ENCODE measurements around the gene TMPRSS11E. TPM values are rescaled to one million over a fixed set of nuclear protein-coding genes. Genes with fewer than 3 reads are reported as not detected.
"Not testable (repeated sequence)": the region's sequence is repeated elsewhere in the genome, so short reads cannot be mapped to it uniquely, and the experiment has no call there.

Gene TMPRSS11E
- total RNA-seq, 4 donors from 2014 or later = 2.3 to 11.9 (median 6.4) TPM

DNA sequence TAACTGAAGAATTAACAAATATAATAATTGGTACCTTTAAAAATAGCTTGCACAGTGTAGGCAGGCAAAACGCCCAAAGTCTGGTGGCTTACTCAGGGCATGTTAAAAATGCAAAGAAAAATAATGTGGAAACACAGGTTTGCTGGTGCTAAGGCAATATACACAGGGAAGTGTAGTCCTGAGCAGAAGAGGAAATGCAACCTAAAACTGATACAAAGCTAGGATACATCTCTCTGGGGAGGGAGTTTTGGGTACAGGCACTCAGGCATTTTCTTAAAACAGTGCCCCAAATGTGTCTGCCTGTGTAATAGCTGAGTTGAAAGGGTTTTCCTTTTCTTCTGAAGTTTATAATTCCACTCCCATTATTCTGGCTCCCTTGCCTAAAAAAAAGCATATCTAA, 47.4 kb downstream of the TMPRSS11E start:
- intact Hi-C loops (cut with DNase I; ENCODE audit: low total_unique reads) = no loop called here
- no peak overlapping the region for H3K4me3 ChIP-seq (ENCODE audit: low read depth, poor library complexity, severe bottlenecking)
- TF ChIP-seq, protein P1, sequence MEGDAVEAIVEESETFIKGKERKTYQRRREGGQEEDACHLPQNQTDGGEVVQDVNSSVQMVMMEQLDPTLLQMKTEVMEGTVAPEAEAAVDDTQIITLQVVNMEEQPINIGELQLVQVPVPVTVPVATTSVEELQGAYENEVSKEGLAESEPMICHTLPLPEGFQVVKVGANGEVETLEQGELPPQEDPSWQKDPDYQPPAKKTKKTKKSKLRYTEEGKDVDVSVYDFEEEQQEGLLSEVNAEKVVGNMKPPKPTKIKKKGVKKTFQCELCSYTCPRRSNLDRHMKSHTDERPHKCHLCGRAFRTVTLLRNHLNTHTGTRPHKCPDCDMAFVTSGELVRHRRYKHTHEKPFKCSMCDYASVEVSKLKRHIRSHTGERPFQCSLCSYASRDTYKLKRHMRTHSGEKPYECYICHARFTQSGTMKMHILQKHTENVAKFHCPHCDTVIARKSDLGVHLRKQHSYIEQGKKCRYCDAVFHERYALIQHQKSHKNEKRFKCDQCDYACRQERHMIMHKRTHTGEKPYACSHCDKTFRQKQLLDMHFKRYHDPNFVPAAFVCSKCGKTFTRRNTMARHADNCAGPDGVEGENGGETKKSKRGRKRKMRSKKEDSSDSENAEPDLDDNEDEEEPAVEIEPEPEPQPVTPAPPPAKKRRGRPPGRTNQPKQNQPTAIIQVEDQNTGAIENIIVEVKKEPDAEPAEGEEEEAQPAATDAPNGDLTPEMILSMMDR (IDR thresholded peaks at IDR 0.05) = no peak
- no peak for TF ChIP-seq POLR2A (IDR thresholded peaks at IDR 0.05)
- 13 to 28% methylated on average over 1 of the region's 1 CpG for WGBS, 2 donors
- DNase-seq (ENCODE audit: low spot score in 2 of 2) = no peak

DNA sequence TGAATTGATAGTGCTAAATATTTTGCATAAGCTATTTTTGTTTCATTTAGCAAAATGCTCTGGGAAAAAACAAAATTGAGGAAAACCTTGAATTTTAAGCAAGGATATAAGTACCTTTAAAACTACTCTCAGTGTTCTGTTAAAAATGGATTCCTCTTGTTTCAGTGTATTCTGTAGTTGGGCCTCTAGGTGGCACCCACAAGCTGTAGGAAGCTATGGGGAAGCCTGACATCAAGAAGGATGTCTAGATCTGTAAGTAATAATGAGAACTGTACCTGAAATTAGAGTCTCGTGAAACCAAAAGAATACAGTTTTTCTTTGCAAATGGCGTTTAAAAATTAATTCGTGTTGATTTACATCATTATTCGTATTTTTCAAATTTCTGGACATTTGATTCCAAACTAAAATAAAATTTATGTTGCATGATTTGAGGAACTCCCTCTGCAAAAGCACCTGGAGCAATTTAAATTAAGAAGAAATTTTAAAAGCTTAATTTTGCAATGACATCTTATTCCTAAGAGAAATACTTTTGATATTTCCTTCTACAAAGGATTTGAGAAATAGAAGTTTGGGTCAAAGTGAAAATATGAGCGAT, 51.2 kb downstream of the TMPRSS11E start:
- intact Hi-C loops (cut with DNase I; ENCODE audit: low total_unique reads) = no loop called here
- H3K4me3 ChIP-seq (ENCODE audit: low read depth, poor library complexity, severe bottlenecking) = no peak overlapping the region
- TF ChIP-seq, protein P1 (IDR thresholded peaks at IDR 0.05) = no peak
- no peak for TF ChIP-seq POLR2A (IDR thresholded peaks at IDR 0.05)
- 18 to 19% methylated on average over 5 of the region's 5 CpGs for whole genome bisulfite sequencing, 2 donors
- peak in 1 of 2 donors; percentile 24 for DNase-seq (ENCODE audit: low spot score in 2 of 2)

DNA sequence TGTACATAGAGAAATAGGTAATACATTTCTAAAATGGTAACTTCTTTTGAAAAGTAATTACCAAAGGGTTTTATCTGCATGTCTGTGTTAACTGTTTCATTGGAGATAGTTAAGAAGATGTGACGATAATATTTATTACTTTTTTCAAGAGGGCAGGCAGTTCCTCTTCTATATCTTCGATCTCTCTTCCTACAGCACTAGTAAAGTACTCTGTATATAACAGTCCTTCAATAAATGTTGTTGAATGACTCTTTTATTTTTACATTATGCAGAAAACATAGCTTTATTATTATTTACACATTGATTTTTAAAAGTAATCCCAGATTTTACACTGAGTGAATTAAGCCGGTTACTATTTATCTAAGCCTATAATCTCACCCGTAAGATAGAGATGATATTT, 51.8 kb downstream of the TMPRSS11E start:
- 69 to 77% methylated on average over 4 of the region's 4 CpGs for WGBS, 2 donors
- no peak for DNase-seq (ENCODE audit: low spot score in 2 of 2)
- TF ChIP-seq, protein P1 (IDR thresholded peaks at IDR 0.05) = no peak
- no peak for TF ChIP-seq POLR2A (IDR thresholded peaks at IDR 0.05)
- intact Hi-C loops (cut with DNase I; ENCODE audit: low total_unique reads) = no loop called here
- H3K4me3 ChIP-seq (ENCODE audit: low read depth, poor library complexity, severe bottlenecking) = no peak overlapping the region

DNA sequence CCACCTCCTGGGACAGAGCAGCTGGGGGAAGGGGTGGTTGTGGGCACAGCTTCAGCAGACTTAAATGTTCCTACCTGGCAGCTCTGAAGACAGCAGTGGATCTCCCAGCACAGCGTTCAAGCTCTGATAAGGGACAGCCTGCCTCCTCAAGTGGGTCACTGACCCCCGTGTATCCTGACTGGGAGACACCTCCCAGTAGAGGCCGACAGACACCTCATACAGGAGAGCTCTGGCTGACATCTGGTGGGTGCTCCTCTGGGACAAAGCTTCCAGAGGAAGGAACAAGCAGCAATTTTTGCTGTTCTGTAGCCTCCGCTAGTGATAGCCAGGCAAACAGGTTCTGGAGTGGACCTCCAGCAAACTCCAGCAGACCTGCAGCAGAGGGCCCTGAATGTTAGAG, 56.2 kb downstream of the TMPRSS11E start:
- intact Hi-C loops (cut with DNase I; ENCODE audit: low total_unique reads); H3K4me3 ChIP-seq (ENCODE audit: low read depth, poor library complexity, severe bottlenecking); DNase-seq (ENCODE audit: low spot score in 2 of 2): not testable (repeated sequence)
- WGBS, 2 donors = 89 to 93% methylated on average over 4 of the region's 4 CpGs

DNA sequence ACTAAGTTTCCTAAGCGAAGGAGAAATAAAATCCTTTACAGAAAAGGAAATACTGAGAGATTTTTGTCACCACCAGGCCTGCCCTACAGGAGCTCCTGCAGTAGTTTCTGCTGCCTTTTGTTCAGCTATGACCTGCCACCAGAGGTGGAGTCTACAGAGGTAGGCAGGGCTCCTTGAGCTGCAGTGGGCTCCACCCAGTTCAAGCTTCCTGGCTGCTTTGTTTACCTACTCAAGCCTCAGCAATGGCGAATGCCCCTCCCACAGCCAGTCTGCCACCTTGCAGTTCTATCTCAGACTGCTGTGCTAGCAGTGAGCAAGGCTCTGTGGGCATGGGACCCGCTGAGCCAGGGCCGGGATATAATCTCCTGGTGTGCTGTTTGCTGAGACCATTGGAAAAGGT, 57.6 kb downstream of the TMPRSS11E start:
- DNase-seq (ENCODE audit: low spot score in 2 of 2); H3K4me3 ChIP-seq (ENCODE audit: low read depth, poor library complexity, severe bottlenecking); intact Hi-C loops (cut with DNase I; ENCODE audit: low total_unique reads): not testable (repeated sequence)
- WGBS, 2 donors = 88 to 93% methylated on average over 4 of the region's 4 CpGs

DNA sequence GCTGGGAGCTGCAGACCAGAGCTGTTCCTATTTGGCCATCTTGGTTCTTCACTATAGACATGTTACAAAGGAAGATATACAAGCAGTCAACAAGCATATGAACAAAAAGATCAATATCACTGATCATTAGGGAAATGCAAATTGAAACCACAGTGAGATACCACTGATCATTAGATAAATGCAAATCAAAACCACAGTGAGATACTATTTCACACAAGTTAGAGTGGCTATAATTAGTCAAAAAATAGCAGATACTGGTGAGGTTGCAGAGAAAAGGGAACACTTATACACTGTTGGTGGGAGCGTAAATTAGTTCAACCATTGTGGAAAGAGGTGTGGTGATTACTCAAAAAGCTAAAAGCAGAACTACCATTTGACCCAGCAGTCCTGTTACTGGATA, 58.2 kb downstream of the TMPRSS11E start:
- DNase-seq (ENCODE audit: low spot score in 2 of 2); intact Hi-C loops (cut with DNase I; ENCODE audit: low total_unique reads); H3K4me3 ChIP-seq (ENCODE audit: low read depth, poor library complexity, severe bottlenecking): not testable (repeated sequence)
- WGBS, 2 donors = 85 to 92% methylated on average over 1 of the region's 1 CpG

DNA sequence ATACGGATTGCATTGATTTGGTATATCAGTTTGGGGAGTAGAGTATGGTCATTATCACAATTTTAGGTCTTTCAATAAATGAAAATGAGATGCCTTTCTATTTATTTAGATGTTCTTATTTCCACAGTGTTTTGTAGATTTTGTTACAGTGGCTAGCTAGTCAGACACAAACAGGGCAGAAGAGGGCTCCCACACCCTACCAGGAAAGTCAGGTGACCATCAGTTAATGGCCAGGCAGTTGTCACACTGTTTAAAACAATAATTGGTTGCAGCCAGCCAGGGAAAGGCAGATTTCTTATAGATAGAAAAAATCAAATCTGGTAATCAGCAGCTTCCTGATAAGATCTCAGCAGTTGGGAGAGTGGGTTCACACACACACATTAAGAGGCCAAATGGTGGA, 71.6 kb downstream of the TMPRSS11E start:
- H3K4me3 ChIP-seq (ENCODE audit: low read depth, poor library complexity, severe bottlenecking) = no peak overlapping the region
- DNase-seq (ENCODE audit: low spot score in 2 of 2) = no peak
- TF ChIP-seq, protein P1 (IDR thresholded peaks at IDR 0.05) = no peak
- no peak for TF ChIP-seq POLR2A (IDR thresholded peaks at IDR 0.05)
- intact Hi-C loops (cut with DNase I; ENCODE audit: low total_unique reads) = no loop called here
- WGBS, 2 donors = 67% methylated on average over 1 of the region's 1 CpG; no CpG with 5 or more reads in 1 of the 2 donors

Data from lower leg skin (tissue), 4 donors.